Measurements from ENCODE around the gene SLIT3. TPM values are rescaled to one million over a fixed set of nuclear protein-coding genes. Genes with fewer than 3 reads are reported as not detected.

The SLIT3 gene
- total RNA-seq, 1 donor from 2014 or later, result 5.0 TPM

GRCh38 chr5:169025491-169025890 lies 275.4 kb downstream of the SLIT3 start:
- no peak for TF ChIP-seq CTCF (IDR thresholded peaks at IDR 0.05; ENCODE audit: insufficient read depth, low read length, poor library complexity, severe bottlenecking)
- Histone ChIP-seq H3K27me3 (ENCODE audit: control insufficient read depth, insufficient read depth, low read length) (no peaks in the 10 kb centered on the region), H3K36me3 (ENCODE audit: control insufficient read depth, insufficient read depth, low read length) (no peaks in the 10 kb centered on the region), H3K4me3 (ENCODE audit: low read depth, low read length) (no peak overlapping the region)
- no peak for DNase-seq (ENCODE audit: low read depth)

- no peak for DNase-seq (ENCODE audit: low read depth)
- no peak overlapping the region for H3K4me3 ChIP-seq (ENCODE audit: low read depth, low read length)
These were observed 276.5 kb downstream of the SLIT3 start for GRCh38 chr5:169024421-169024820.

DNA sequence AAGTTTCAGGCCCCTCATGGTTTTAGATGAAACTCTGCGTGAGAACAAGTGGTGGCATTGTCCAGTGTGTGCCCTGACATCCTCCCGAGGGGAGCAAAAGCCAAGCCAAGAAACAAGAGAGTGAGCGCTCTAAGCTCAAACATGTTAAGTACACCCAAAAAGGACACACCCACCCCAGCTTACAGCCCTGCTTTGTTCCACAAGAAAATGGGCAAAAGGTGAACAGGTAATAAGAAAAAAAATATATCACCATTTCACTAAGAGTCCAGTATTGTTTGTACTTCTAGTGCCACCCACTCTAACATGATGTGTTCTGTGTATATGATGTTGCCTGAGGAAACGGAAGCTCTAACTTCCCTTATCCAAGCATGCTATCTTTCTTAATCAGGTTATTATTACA lies 278.2 kb downstream of the SLIT3 start:
- no peak for TF ChIP-seq CTCF (IDR thresholded peaks at IDR 0.05; ENCODE audit: insufficient read depth, low read length, poor library complexity, severe bottlenecking)
- H3K27me3 ChIP-seq (ENCODE audit: control insufficient read depth, insufficient read depth, low read length), result no peaks in the 10 kb centered on the region
- H3K4me3 ChIP-seq (ENCODE audit: low read depth, low read length), result no peak overlapping the region
- H3K36me3 ChIP-seq (ENCODE audit: control insufficient read depth, insufficient read depth, low read length), result no peaks in the 10 kb centered on the region
- DNase-seq (ENCODE audit: low read depth), result no peak

More at GRCh38 chr5:169024421-169024820, 276.5 kb downstream of the SLIT3 start:
- no peak for TF ChIP-seq CTCF (IDR thresholded peaks at IDR 0.05; ENCODE audit: insufficient read depth, low read length, poor library complexity, severe bottlenecking)
- H3K27me3 ChIP-seq (ENCODE audit: control insufficient read depth, insufficient read depth, low read length), result no peaks in the 10 kb centered on the region
- H3K36me3 ChIP-seq (ENCODE audit: control insufficient read depth, insufficient read depth, low read length), result no peaks in the 10 kb centered on the region

DNA sequence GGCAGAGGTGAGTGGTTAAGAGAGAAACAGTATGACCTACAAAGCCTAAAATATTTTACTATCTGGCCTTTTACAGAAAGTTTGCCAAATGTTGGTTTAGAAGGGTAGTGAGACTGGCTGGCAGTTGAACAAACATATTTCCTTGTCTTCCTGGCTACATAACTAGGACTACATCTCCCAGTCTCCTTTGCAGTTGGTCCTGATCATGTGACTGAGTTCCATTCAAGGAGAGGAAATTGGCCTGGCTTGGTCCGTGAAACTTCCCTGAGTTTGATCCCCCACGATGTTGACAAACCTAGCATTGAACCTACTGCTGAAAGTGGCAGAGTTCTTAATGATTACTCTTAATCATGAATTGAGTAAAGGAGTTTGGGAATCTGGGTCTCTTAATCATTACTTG lies 280.8 kb downstream of the SLIT3 start:
- H3K4me3 ChIP-seq (ENCODE audit: low read depth, low read length), result no peak overlapping the region
- H3K36me3 ChIP-seq (ENCODE audit: control insufficient read depth, insufficient read depth, low read length), result no peaks in the 10 kb centered on the region
- DNase-seq (ENCODE audit: low read depth), result no peak
- no peaks in the 10 kb centered on the region for H3K27me3 ChIP-seq (ENCODE audit: control insufficient read depth, insufficient read depth, low read length)
- TF ChIP-seq CTCF (IDR thresholded peaks at IDR 0.05; ENCODE audit: insufficient read depth, low read length, poor library complexity, severe bottlenecking), result no peak

DNA sequence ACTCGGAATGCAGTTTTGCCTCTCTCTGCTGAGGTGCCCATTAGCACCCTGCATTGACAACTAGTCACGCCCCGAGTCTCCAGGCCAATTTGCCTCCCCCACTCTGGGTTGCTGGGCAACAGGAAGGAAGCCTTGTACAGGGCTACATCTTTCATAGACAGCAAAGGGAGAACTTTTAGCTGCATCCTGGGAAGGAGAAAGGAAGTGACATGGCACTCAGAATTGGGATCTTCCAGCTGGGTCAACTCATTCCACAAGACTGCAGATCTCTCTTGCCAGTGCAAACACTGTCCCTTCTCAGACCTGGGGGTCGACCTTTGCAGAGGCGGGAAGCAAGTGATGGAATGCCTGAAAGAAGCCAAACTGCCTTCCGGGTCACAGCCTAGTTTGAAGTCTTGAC lies 282.0 kb downstream of the SLIT3 start:
- no peak for TF ChIP-seq CTCF (IDR thresholded peaks at IDR 0.05; ENCODE audit: insufficient read depth, low read length, poor library complexity, severe bottlenecking)
- H3K27me3 ChIP-seq (ENCODE audit: control insufficient read depth, insufficient read depth, low read length), result no peaks in the 10 kb centered on the region
- no peaks in the 10 kb centered on the region for H3K36me3 ChIP-seq (ENCODE audit: control insufficient read depth, insufficient read depth, low read length)
- DNase-seq (ENCODE audit: low read depth), result no peak
- H3K4me3 ChIP-seq (ENCODE audit: low read depth, low read length), result no peak overlapping the region

DNA sequence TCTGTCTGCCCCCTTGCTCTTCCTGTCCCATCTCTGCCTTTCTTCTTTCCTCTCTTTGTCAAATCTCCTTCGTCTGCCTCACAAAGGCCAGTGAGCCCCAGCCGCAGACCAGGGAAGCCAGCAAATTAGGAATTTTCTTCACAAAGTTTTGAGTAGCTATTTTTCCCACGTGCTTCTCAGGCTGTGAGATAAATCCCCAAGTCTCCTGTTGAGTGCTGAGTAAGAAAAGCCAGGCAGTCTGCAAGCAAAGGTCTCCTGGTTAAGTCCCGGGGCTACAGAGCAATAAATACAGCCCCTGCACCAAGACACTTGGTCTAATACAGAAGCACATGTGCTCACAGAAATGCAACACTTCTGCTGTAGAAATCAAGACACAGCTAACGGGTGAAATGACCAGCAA lies 284.9 kb downstream of the SLIT3 start:
- TF ChIP-seq CTCF (IDR thresholded peaks at IDR 0.05; ENCODE audit: insufficient read depth, low read length, poor library complexity, severe bottlenecking), result no peak
- no peak overlapping the region for H3K4me3 ChIP-seq (ENCODE audit: low read depth, low read length)
- DNase-seq (ENCODE audit: low read depth), result no peak
- H3K27me3 ChIP-seq (ENCODE audit: control insufficient read depth, insufficient read depth, low read length), result no peaks in the 10 kb centered on the region
- H3K36me3 ChIP-seq (ENCODE audit: control insufficient read depth, insufficient read depth, low read length), result no peaks in the 10 kb centered on the region
